GM12872 (cell line): ENCODE data around the gene MVK.

Experiments
- CTCF ChIP-seq: IDR thresholded peaks from 3 replicates; pipeline ENCODE4 v1.5.1; 2011; ENCODE audit warnings: low read depth, mild to moderate bottlenecking, low read length, moderate library complexity; ENCODE audit not compliant: insufficient read depth

The MVK gene

GRCh38 chr12:109539508-109539907 is 34.1 kb upstream of the MVK start:
- no peak for TF ChIP-seq CTCF

GRCh38 chr12:109540526-109541412 is 32.8 kb upstream of the MVK start:
- no peak for TF ChIP-seq CTCF

GRCh38 chr12:109541413-109541726 is 32.2 kb upstream of the MVK start:
- TF ChIP-seq CTCF, result no peak

GRCh38 chr12:109542014-109542413 is 31.6 kb upstream of the MVK start:
- TF ChIP-seq CTCF, result no peak

GRCh38 chr12:109542876-109543275 is 30.7 kb upstream of the MVK start:
- no peak for TF ChIP-seq CTCF

- TF ChIP-seq CTCF, result no peak
Measured at GRCh38 chr12:109544955-109545531, 28.6 kb upstream of the MVK start.

GRCh38 chr12:109545826-109546225 is 27.8 kb upstream of the MVK start:
- TF ChIP-seq CTCF, result no peak
